ENCODE measurements around the gene HSFX3.

DNA sequence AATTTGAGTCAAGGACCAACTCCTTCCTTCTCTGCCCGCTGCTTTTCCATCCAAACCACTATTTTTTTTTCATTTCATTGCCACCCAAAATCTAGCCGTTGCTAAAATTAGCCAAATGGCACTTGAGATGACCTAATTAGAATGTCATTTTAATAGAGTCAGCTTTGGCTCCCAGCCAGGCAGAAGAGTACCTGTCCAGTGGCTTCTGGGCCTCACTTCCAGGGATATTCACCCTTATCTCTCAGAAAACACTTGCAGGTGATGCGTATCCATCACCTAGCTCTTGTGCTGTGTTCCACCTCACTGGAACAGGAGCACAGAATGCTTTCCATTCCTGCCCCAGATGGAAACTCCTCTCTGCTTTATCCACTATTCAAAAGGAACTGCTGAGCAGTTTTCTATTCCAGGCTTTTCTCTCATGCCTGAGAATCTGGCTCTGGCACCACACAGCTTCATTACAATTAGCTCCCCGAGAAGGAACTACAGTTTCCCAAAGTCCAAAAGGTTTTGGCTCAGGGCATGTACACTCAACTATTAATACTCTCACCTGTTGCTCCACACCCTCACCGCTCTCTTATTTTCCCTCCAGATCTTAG, 19.1 kb upstream of the HSFX3 start:
- TF ChIP-seq, protein P1, sequence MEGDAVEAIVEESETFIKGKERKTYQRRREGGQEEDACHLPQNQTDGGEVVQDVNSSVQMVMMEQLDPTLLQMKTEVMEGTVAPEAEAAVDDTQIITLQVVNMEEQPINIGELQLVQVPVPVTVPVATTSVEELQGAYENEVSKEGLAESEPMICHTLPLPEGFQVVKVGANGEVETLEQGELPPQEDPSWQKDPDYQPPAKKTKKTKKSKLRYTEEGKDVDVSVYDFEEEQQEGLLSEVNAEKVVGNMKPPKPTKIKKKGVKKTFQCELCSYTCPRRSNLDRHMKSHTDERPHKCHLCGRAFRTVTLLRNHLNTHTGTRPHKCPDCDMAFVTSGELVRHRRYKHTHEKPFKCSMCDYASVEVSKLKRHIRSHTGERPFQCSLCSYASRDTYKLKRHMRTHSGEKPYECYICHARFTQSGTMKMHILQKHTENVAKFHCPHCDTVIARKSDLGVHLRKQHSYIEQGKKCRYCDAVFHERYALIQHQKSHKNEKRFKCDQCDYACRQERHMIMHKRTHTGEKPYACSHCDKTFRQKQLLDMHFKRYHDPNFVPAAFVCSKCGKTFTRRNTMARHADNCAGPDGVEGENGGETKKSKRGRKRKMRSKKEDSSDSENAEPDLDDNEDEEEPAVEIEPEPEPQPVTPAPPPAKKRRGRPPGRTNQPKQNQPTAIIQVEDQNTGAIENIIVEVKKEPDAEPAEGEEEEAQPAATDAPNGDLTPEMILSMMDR (conservative IDR thresholded peaks at IDR 0.05 in 1 of 2, IDR thresholded peaks at IDR 0.05 in 1 of 2; ENCODE audit: low read depth in 1 of 2, low read length in 2 of 2) = no peak
- TF ChIP-seq EZH2 (IDR thresholded peaks at IDR 0.05; ENCODE audit: low read length, missing control alignments) = no peak

All from fibroblast of lung (primary cell).